ENCODE measurements around the gene CRYM.

CRYM gene

DNA sequence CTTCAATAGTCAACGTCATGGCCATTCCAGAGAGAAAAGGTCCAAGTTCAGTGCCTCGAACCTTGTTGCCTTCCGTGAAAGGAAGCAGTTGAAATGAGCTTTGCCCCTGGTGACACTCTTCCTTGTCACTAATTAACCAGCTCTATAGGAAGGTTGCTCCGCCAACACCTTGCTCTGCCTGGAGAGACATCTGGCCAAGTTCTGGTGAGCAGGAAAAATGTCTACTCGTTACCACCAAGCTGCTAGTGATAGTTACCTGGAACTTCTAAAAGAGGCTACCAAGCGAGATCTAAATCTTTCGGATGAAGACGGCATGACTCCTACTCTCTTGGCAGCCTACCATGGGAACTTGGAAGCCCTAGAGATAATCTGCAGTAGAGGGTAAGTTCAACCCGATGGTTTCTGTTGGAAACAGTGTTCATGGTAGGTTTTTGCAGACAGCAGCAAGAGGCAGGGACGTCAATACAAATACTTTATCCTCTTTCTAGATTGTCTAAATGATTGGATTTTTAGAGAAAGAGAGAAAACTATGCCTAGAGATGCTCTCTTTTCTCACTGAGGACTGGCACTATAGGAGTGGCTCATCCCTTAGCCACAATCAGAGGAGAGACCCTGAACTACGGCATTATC is 44.5 kb downstream of the CRYM start, which contains the start of gene ANKS4B:
Gene ANKS4B, plus strand, starts transcription at position 179 of the 630 bp plus-strand sequence. Its CDS starts 39 bp downstream, at position 218.
- TF ChIP-seq GATA2 (IDR thresholded peaks at IDR 0.05; ENCODE audit: low read depth, low read length) (no peak), GATA3 (IDR thresholded peaks at IDR 0.05; ENCODE audit: low read depth, low read length) (no peak)

DNA sequence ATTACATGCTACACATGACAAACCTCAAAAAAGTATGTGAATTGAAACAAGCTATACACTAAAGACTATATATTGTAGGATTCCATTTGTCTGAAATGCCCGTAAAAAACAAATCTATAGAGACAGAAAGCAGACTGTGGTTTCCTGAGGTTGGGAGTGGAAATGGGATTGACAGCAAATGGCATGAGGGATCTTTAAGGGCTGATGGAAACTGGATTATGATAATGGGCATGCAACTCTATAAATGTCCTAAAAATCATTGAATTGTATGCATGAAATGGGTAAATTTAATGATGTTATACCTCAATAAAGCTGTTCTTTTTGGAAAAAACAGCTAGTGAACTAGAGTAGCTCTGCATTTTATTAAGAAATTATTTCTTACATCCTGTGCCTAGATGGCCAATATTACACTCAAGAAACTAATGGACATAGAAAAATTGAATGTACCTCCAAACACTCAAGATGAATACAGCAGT is 45.0 kb downstream of the CRYM start:
- TF ChIP-seq GATA2 (IDR thresholded peaks at IDR 0.05; ENCODE audit: low read depth, low read length) (no peak), GATA3 (IDR thresholded peaks at IDR 0.05; ENCODE audit: low read depth, low read length) (no peak)

DNA sequence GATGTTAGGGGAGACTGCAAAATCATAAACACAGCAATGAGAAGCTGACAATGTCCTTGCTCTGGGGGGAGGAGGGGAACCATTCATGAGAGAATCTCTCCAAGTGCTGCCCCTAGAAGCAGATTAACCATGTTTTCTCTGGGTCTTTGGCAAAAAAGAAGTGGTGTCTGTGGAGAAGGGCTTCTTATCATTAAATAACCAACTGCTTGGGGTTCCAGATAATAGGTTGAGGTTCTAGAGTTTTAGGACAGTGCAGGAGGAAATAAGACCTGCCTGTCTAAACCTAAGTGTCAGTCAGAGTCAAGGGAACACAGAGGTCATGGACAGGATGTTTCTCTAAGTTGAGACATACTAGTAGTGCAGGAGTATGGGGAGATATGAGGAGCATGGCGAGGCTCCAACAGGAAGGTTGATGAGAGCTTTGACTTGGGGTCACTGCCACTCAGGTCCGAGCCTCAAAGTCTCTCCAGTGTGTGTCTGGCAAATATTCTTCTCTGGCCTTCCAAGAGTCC is 49.7 kb downstream of the CRYM start:
- TF ChIP-seq GATA2 (IDR thresholded peaks at IDR 0.05; ENCODE audit: low read depth, low read length) (no peak), GATA3 (IDR thresholded peaks at IDR 0.05; ENCODE audit: low read depth, low read length) (no peak)

DNA sequence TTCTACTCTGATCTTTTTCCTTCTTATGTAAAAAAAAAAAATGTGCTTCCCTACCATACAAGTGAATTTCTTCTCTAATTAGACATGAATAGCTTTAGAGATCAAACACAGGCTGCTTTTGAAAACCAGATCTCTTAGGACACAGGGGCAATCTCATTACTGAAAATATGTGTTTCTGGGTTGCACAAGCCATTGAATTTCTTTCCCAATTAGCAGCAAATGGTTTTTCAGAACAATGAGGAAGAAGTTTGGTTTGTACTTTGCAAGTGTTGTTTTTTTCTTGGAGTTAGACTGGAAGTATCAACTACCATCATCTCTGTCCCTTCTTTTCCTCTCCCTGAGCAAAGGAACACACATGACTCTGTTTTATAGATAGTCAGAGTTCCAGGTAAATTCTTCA is 50.2 kb downstream of the CRYM start:
- TF ChIP-seq GATA3 (IDR thresholded peaks at IDR 0.05; ENCODE audit: low read depth, low read length) (no peak), GATA2 (IDR thresholded peaks at IDR 0.05; ENCODE audit: low read depth, low read length) (no peak)

DNA sequence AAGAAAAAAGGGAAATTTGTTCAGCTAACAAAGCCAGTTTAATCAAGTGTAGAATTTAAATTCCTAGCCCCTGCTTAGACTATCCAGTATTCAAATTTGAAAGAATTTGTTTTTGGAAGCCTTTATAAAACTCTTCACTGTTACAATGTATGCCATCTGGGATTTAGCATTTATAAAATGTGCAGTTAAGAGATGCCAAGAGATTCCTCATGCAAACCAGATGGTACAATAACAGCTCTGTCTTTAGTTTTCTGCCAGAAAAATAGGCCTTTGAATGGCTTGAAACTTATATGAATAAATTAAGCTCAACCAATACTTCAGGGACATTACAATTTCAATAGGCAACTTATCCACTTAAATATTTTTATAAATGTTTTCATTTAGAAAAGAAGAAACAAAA is 51.3 kb downstream of the CRYM start:
- TF ChIP-seq GATA2 (IDR thresholded peaks at IDR 0.05; ENCODE audit: low read depth, low read length) (no peak), GATA3 (IDR thresholded peaks at IDR 0.05; ENCODE audit: low read depth, low read length) (no peak)

DNA sequence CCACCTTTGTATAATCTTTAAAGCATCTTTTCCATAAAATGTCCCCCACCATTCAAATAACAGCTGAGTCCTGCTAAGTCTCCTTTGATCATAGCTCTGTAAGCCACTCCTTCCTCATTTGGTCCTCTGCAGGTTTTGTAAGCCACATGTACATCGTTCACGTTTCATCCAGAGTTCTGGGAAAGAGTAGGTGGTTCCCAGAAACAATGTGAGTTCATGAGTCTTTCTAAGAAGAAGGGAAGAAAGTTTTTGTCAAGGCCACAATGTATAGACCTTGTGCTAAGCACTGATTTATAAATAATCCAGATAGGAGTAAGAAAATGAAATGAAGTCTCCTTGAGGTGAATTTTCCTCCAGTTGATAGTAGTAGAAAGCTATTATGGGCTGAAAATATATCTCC is 53.3 kb downstream of the CRYM start:
- TF ChIP-seq GATA2 (IDR thresholded peaks at IDR 0.05; ENCODE audit: low read depth, low read length), result no peak
- no peak for TF ChIP-seq GATA3 (IDR thresholded peaks at IDR 0.05; ENCODE audit: low read depth, low read length)

DNA sequence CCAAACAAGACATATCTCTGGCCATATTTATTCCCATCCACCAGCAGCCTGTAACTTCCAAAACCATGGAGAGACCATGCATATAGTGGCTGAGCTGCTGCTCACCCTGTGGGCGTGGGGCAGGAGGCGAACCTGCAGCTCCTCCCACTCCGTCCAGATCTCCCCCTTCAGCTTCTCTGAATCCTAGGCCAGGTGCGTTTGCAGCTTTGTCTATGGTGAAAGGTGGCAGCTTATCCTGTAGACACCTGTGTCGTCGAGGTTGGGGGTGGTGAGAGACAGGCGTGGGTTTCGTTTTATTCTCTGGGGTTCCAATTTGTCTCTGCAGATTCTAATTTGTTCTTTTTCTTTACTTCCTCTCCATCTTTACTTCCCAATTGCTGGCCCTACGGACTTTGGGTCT is 54.3 kb downstream of the CRYM start:
- TF ChIP-seq GATA3 (IDR thresholded peaks at IDR 0.05; ENCODE audit: low read depth, low read length) (no peak), GATA2 (IDR thresholded peaks at IDR 0.05; ENCODE audit: low read depth, low read length) (no peak)

DNA sequence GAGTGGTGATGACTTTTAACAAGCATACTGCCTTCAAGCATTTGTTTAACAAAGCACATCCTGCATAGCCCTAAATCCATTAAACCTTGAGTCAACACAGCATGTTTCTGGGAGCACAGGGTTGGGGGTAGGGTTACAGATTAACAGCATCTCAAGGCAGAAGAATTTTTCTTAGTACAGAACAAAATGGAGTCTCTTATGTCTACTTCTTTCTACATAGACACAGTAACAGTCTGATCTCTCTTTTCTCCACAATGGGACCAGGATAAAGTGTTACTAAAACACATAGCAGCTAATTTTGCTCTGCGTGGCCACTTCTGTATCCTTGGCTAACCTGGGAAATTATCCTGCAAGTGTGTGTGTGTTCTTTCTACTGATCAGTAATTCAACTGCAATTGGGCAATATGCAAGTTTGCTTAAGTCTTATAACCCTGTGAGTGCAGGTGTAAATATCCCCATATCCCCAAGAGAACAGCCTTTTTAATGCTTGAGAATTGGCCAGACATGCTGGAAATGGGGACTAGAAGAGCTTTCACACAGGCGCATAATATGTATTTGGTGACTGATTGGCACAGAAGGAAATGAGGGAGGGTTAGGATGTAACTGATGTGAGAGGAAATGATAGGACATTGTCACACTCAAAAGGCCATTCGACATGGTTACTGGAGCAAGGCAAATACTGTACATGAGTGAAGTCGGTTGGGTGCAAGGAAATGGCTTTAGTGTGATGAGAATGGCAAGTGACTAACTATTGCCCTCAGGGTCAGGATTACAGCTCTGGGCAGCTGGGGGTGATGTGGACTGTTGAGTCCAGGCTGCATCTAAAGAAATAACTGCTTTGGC is 55.4 kb downstream of the CRYM start:
- no peak for TF ChIP-seq GATA2 (IDR thresholded peaks at IDR 0.05; ENCODE audit: low read depth, low read length)
- TF ChIP-seq GATA3 (IDR thresholded peaks at IDR 0.05; ENCODE audit: low read depth, low read length), result no peak

DNA sequence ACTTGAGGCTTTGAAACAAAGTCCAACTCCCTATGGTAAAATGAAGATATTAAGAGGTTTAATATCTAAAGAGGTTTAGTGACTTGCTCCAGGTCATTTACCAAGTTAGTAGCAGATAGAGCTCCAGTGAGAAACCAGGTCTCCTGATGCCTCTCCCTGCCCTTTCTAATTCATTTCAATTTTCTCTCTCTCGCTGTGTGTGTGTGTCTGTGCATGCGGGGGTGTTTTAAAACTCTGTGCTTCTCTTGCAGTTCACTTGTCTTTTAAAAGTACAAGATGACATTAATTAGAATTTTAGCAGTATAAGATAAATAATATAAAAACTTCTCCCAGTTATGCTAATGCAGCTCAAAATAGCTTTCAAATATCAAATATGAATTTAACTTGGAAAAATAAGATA is 58.5 kb downstream of the CRYM start:
- TF ChIP-seq GATA2 (IDR thresholded peaks at IDR 0.05; ENCODE audit: low read depth, low read length), result no peak
- no peak for TF ChIP-seq GATA3 (IDR thresholded peaks at IDR 0.05; ENCODE audit: low read depth, low read length)

DNA sequence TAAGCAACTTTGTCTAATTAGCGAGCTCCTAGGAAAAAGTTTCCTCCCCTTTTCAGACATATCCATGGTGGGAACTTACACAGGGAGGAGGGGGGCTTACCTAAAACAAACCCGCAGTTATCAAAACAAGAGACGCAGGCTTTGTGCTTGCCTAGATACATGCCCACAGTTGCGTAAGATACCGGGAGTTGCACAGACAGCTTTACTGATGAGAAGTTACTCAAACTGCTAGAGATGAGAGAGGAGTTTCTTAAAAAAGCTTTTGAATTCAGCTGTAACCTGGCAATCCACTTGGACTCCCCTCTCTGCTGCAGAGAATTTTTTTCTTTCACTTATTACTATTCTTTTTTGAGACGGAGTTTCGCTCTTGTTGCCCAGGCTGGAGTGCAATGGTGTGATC is 59.9 kb downstream of the CRYM start:
- TF ChIP-seq GATA2 (IDR thresholded peaks at IDR 0.05; ENCODE audit: low read depth, low read length) (no peak), GATA3 (IDR thresholded peaks at IDR 0.05; ENCODE audit: low read depth, low read length) (no peak)

DNA sequence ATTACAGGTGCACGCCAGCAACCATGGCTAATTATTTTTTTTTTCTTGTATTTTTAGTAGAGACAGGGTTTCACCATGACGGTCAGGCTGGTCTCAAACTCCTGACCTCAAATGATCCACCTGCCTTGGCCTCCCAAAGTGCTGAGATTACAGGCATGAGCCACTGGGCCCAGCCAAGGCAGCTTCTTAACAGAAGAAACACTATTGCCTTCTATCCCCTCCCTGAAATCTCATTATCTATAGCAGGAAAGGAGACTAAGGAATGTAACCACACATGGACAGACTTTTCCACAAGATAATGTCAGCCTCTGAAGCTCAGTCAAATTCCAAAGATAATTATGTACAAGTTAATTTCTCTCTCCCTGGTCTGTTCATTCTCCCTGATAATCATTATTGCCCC is 61.0 kb downstream of the CRYM start:
- TF ChIP-seq GATA3 (IDR thresholded peaks at IDR 0.05; ENCODE audit: low read depth, low read length) (no peak), GATA2 (IDR thresholded peaks at IDR 0.05; ENCODE audit: low read depth, low read length) (no peak)

DNA sequence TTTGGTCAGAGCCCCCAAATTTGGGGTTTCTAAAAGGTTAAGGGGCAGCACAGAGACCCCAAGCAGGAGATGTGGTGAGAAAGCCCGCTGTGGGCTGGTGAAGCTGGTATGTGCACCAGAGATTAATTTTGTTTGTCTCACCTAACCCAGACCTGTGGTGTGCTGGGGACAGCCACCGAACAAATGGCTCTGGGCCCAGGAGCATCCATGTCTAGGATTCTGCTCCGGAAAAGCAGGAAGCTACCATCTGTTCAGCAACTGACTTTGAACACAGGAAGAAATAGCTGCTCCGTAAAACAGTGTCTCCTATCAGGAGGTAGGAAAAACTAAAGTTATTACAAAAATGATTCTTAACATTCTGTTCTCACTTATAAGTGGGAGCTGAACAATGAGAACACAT is 64.0 kb downstream of the CRYM start:
- no peak for TF ChIP-seq GATA2 (IDR thresholded peaks at IDR 0.05; ENCODE audit: low read depth, low read length)
- no peak for TF ChIP-seq GATA3 (IDR thresholded peaks at IDR 0.05; ENCODE audit: low read depth, low read length)

DNA sequence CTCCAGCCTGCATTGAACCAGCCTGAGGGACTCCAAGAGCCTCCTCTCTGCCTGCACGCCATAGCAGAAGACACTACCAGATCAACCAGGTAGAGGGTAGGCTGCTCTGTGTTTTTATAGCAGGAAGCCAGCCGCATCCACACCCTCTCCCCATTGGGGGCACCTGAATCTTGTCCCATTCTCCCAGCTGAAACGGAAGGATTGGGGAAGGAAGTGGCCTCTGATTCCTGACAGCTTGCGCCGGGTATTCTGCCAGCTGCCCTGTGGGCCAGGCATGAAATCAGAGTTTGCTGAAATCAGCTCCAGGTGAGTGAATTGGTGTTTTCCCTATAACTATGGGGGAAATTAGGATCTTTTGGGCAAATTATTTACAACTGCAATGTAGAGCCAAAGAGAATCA is 66.6 kb downstream of the CRYM start, which contains the start of gene ZP2:
Gene ZP2, minus strand, starts transcription at position 89 of the 400 bp plus-strand sequence. Its CDS starts 27 bp downstream, at position 62.
- TF ChIP-seq GATA3 (IDR thresholded peaks at IDR 0.05; ENCODE audit: low read depth, low read length) (no peak), GATA2 (IDR thresholded peaks at IDR 0.05; ENCODE audit: low read depth, low read length) (no peak)
